ENCODE results near the gene LYRM1.

Gene LYRM1

DNA sequence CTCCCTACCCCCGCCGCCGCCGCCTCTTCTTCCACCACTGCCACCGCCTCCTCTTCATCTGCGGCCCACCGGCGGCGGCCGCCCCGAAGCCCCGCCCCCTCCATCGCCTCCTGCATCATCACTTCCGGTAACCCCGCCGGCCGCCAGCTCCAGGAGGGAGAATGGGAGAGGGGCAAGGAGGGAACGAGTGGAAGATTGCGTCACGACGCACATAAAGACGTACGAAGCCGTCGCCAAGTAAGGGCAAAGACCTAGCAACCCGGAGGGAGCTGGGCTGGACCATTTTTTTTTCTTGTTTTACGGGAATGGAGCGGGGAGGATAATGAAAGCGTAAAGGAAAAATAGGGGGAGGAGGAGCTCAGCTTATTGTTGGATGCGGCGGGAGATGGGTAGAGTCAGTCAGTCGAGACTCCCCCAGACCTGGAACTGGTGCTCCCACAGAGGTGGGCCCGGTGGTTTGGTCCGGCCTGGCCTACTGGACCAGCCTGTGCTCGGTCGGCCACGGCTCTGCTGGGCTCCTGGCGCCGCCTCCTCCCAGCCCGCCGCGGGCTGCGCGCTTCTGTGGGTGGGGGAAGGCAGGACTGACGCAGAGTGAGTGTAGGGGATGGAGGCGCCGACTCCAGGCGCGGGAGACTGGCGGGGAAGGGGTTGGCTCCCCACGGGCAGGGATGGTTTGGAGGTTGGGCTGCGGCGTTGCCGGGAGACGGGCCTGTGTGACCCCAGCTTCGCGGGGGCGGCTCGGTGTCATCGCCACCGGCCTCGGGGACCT, at the start of gene LYRM1, which contains the start of gene DCUN1D3:
LYRM1 (plus strand) TSS at position 473 of the 769 bp plus-strand sequence. CDS start 14,785 bp downstream, outside the sequence.
DCUN1D3 (minus strand) TSS at position 60 of the 769 bp plus-strand sequence. CDS start 37,820 bp downstream, outside the sequence.
- peak; percentile 98 for DNase-seq
- no peaks in the 10 kb centered on the region for H3K27me3 ChIP-seq (replicated peaks)
- in situ Hi-C loops (cut with HindIII; ENCODE audit: low pct_ligation_motif_present, low sequenced_read_pairs) = no loop called here

GRCh38 chr16:20850981-20851380, 49.6 kb upstream of the LYRM1 start:
- Histone ChIP-seq H3K27ac (peak overlapping the region; percentile 3), H3K36me3 (replicated peaks) (peaks cover 10% of the 10 kb centered on the region), H3K27me3 (replicated peaks) (no peaks in the 10 kb centered on the region), H3K4me3 (ENCODE audit: low read depth, low read length) (no peak overlapping the region)
- DNase-seq = no peak
- in situ Hi-C loops (cut with HindIII; ENCODE audit: low pct_ligation_motif_present, low sequenced_read_pairs) = no loop called here
- no peak for TF ChIP-seq CTCF (IDR thresholded peaks at IDR 0.05; ENCODE audit: low read depth, low read length, missing control alignments)

More for the DNA sequence above, at the start of gene LYRM1, which contains the start of gene DCUN1D3:
- no peak for TF ChIP-seq CTCF (IDR thresholded peaks at IDR 0.05; ENCODE audit: low read depth, low read length, missing control alignments)
- Histone ChIP-seq H3K36me3 (replicated peaks) (peaks cover 4% of the 10 kb centered on the region), H3K27ac (peak within 1 kb of the TSS; percentile 97), H3K4me3 (ENCODE audit: low read depth, low read length) (peak within 1 kb of the TSS; percentile 92)

GRCh38 chr16:20851601-20852000, 49.0 kb upstream of the LYRM1 start:
- in situ Hi-C loops (cut with HindIII; ENCODE audit: low pct_ligation_motif_present, low sequenced_read_pairs) = no loop called here
- H3K36me3 ChIP-seq (replicated peaks) = peaks cover 13% of the 10 kb centered on the region
- H3K27ac ChIP-seq = peak overlapping the region; percentile 33
- no peak overlapping the region for H3K4me3 ChIP-seq (ENCODE audit: low read depth, low read length)
- peak; percentile 74 for DNase-seq
- no peaks in the 10 kb centered on the region for H3K27me3 ChIP-seq (replicated peaks)
- TF ChIP-seq CTCF (IDR thresholded peaks at IDR 0.05; ENCODE audit: low read depth, low read length, missing control alignments) = no peak

DNA sequence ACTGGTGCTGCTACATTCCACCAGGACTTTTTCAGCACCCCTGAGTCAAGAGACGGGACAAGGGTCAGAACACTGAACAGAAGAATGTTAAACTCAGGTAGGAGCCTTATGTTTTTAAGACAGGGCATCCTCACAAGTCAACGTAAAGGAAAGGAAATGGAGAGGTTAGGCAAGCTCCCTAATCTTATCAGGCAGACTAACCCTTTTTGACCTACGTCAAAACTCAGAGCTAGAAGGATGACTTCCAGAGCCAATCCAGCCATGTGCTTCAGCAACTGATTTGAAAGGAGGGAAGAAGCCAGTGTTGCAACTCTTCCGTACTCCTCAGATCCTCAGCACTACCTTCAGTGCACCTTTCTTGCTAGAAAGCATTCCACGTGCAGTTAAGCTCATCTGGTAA, 47.4 kb upstream of the LYRM1 start:
- Histone ChIP-seq H3K4me3 (ENCODE audit: low read depth, low read length) (no peak overlapping the region), H3K27me3 (replicated peaks) (no peaks in the 10 kb centered on the region), H3K27ac (no peak overlapping the region), H3K36me3 (replicated peaks) (peaks cover 13% of the 10 kb centered on the region)
- in situ Hi-C loops (cut with HindIII; ENCODE audit: low pct_ligation_motif_present, low sequenced_read_pairs) = no loop called here
- DNase-seq = no peak
- no peak for TF ChIP-seq CTCF (IDR thresholded peaks at IDR 0.05; ENCODE audit: low read depth, low read length, missing control alignments)

DNA sequence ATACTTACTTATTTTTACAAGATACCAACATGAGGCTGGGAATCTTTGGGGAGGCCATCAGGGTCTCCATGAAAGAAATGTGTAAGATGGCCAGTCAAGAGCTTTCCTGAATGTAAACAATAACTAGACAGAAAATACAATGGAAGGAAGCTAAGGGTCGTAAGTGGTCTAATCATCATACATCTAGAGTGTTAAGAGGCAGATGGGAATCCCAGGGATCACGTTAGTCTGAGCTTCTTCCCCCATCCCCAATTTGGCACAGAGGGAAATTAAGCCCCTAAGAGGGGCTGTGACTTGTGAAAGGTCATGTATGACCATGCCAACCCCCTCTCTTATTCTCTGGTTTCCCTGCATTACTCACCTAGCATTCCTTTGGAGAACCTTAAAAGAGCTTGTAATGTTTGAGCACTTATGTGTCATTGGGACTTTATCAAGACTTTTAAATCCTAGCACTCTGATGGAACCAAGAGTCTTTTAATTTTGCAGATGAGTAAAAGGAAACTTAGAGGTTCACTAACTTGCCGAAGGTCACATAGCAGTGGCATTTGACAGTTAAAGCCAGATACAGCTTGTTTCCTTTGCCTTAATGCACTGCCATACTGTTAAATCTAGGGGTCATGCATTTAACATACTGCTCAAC, 46.5 kb upstream of the LYRM1 start:
- H3K4me3 ChIP-seq (ENCODE audit: low read depth, low read length) = no peak overlapping the region
- H3K27me3 ChIP-seq (replicated peaks) = no peaks in the 10 kb centered on the region
- in situ Hi-C loops (cut with HindIII; ENCODE audit: low pct_ligation_motif_present, low sequenced_read_pairs) = no loop called here
- no peak for TF ChIP-seq CTCF (IDR thresholded peaks at IDR 0.05; ENCODE audit: low read depth, low read length, missing control alignments)
- no peak for DNase-seq
- no peak overlapping the region for H3K27ac ChIP-seq
- H3K36me3 ChIP-seq (replicated peaks) = peaks cover 13% of the 10 kb centered on the region
